GM12878 (cell line): Measurements from ENCODE around the gene FCAMR. TPM values are rescaled to one million over a fixed set of nuclear protein-coding genes. Genes with fewer than 3 reads are reported as not detected.
A peak's percentile ranks its signal among the peaks of the same experiment; 100 is the strongest.

ENCODE experiments used
- CHD1 ChIP-seq: IDR thresholded peaks from 2 replicates; pipeline ENCODE4 v1.6.1; 2012; ENCODE audit warnings: low read depth, low read length, improper control_type of control experiment
- CREB1 ChIP-seq: IDR thresholded peaks from 2 replicates; pipeline ENCODE4 v1.6.1; 2012; ENCODE audit warnings: low read depth, mild to moderate bottlenecking, inconsistent platforms
- DPF2 ChIP-seq: fragments of 450-650 bp; IDR thresholded peaks from 2 replicates; pipeline ENCODE4 v1.6.1; 2017; ENCODE audit warnings: mild to moderate bottlenecking
- E4F1 ChIP-seq: fragments of 450-650 bp; IDR thresholded peaks from 2 replicates; pipeline ENCODE4 v1.6.1; 2018; ENCODE audit warnings: borderline replicate concordance, mild to moderate bottlenecking; ENCODE audit not compliant: partially characterized antibody
- EED ChIP-seq: sonication (generic); IDR thresholded peaks from 2 replicates; pipeline ENCODE4 v1.6.1; 2016; ENCODE audit warnings: antibody characterized with exemption, low read depth
- ELK1 ChIP-seq: IDR thresholded peaks from 2 replicates; pipeline ENCODE4 v1.6.1; 2012; ENCODE audit warnings: low read depth, low read length, improper control_type of control experiment
- HDAC2 ChIP-seq: fragments of 200-600 bp; sonication (generic); IDR thresholded peaks from 2 replicates; pipeline ENCODE4 v1.6.1; 2017
- IRF4 ChIP-seq: IDR thresholded peaks from 2 replicates; pipeline ENCODE4 v1.6.1; 2011; ENCODE audit warnings: low read depth, low read length
- IRF5 ChIP-seq: fragments of 450-650 bp; IDR thresholded peaks from 2 replicates; pipeline ENCODE4 v1.6.1; 2017; ENCODE audit warnings: borderline replicate concordance
- JUNB ChIP-seq: IDR thresholded peaks from 2 replicates; pipeline ENCODE4 v1.6.1; 2016; ENCODE audit warnings: antibody characterized with exemption, mild to moderate bottlenecking
- MYB ChIP-seq: fragments of 150-350 bp; IDR thresholded peaks from 2 replicates; pipeline ENCODE4 v1.6.1; 2014; ENCODE audit warnings: mild to moderate bottlenecking, low read depth, low read length, borderline replicate concordance
- NFIC ChIP-seq: IDR thresholded peaks from 2 replicates; pipeline ENCODE4 v1.6.1; 2012; ENCODE audit warnings: low read depth, mild to moderate bottlenecking, inconsistent platforms, low read length, moderate library complexity
- NR2F1 ChIP-seq: fragments of 450-650 bp; conservative IDR thresholded peaks from 2 replicates; pipeline ENCODE4 v1.6.1; 2017; ENCODE audit warnings: mild to moderate bottlenecking
- PBX3 ChIP-seq: IDR thresholded peaks from 2 replicates; pipeline ENCODE4 v1.6.1; 2011; ENCODE audit warnings: mild to moderate bottlenecking, low read depth, low read length, moderate library complexity; ENCODE audit not compliant: insufficient replicate concordance
- POU2F2 ChIP-seq: IDR thresholded peaks from 3 replicates; pipeline ENCODE4 v1.6.1; 2011; ENCODE audit warnings: low read depth, mild to moderate bottlenecking, low read length, borderline replicate concordance
- RELA ChIP-seq: fragments of 450-650 bp; IDR thresholded peaks from 2 replicates; pipeline ENCODE4 v1.8.0; 2014; ENCODE audit warnings: borderline replicate concordance; ENCODE audit not compliant: partially characterized antibody
- TAF1 ChIP-seq: IDR thresholded peaks from 2 replicates; pipeline ENCODE4 v1.6.1; 2011; ENCODE audit warnings: mild to moderate bottlenecking, low read depth, low read length, borderline replicate concordance
- USF2 ChIP-seq: IDR thresholded peaks from 2 replicates; pipeline ENCODE4 v1.6.1; 2011; ENCODE audit warnings: low read depth, low read length, improper control_type of control experiment, borderline replicate concordance
- YBX1 ChIP-seq: fragments of 450-650 bp; IDR thresholded peaks from 2 replicates; pipeline ENCODE4 v1.6.1; 2016; ENCODE audit warnings: antibody characterized with exemption
- ZBTB11 ChIP-seq: fragments of 450-650 bp; formaldehyde crosslinking; IDR thresholded peaks from 2 replicates; pipeline ENCODE4 v1.5.0; 2022; ENCODE audit warnings: mild to moderate bottlenecking, missing genetic modification characterization
- ZNF622 ChIP-seq: fragments of 450-650 bp; IDR thresholded peaks from 2 replicates; pipeline ENCODE4 v1.6.1; 2017; ENCODE audit warnings: mild to moderate bottlenecking, inconsistent platforms
- polyA plus RNA-seq, 11 experiments: library from polyadenylated mRNA; depleted of rRNA in 4 of 11; unstranded in 6 of 11; stranded (reverse) in 5 of 11; fragments of >200 nt; fragmentation: Nextera tagmentation in 4 of 11; fragmentation: Illumina TruSeq in 1 of 11; extraction: Ambion mirVana in 4 of 11; extraction: Trizol in 1 of 11; gene quantifications; 1 replicate in 1 of 11; 2 replicates in 10 of 11; pipeline versions ENCODE4 v1.2.1 to v1.2.3, GENCODE V29; 2011 to 2016; ENCODE audit warnings: inconsistent platforms in 2 of 11, missing spikeins in 2 of 11, low read depth in 1 of 11
- total RNA-seq, 4 experiments: library from RNA; depleted of rRNA in 3 of 4; stranded (reverse); fragments of >200 nt in 3 of 4; fragmentation: Illumina TruSeq in 1 of 4; extraction: Trizol in 1 of 4; gene quantifications; 2 replicates each; pipeline versions ENCODE4 v1.2.1 to v1.2.3, GENCODE V29; 2013 to 2021

The FCAMR gene
- total and polyA plus RNA-seq, 10 of the 15 experiments (the other 5 are each of a cell fraction or from before 2014, with no cell fraction given), result 0.04 to 0.15 (median 0.06) TPM; not detected in 3

GRCh38 chr1:206971029-206971655 lies 882 bp upstream of the FCAMR start (continued):
- TF ChIP-seq JUNB (peak; percentile 53; the same call in 1 of the 2 replicates), HDAC2 (no peak), POU2F2 (no peak), TAF1 (no peak), E4F1 (no peak), NFIC (peak; percentile 57; the same call in 1 of the 2 replicates), MYB (no peak), PBX3 (peak; percentile 26), CHD1 (no peak), IRF5 (no peak), YBX1 (no peak), ZNF622 (no peak), CREB1 (no peak), ZBTB11 (no peak), RELA (no peak), DPF2 (peak; percentile 58; the same call in 1 of the 2 replicates), ELK1 (no peak), NR2F1 (no peak), USF2 (no peak), IRF4 (peak; percentile 55; the same call in 1 of the 2 replicates), EED (peak; percentile 75)
